ENCODE results near the gene CFAP65.

The CFAP65 gene

DNA sequence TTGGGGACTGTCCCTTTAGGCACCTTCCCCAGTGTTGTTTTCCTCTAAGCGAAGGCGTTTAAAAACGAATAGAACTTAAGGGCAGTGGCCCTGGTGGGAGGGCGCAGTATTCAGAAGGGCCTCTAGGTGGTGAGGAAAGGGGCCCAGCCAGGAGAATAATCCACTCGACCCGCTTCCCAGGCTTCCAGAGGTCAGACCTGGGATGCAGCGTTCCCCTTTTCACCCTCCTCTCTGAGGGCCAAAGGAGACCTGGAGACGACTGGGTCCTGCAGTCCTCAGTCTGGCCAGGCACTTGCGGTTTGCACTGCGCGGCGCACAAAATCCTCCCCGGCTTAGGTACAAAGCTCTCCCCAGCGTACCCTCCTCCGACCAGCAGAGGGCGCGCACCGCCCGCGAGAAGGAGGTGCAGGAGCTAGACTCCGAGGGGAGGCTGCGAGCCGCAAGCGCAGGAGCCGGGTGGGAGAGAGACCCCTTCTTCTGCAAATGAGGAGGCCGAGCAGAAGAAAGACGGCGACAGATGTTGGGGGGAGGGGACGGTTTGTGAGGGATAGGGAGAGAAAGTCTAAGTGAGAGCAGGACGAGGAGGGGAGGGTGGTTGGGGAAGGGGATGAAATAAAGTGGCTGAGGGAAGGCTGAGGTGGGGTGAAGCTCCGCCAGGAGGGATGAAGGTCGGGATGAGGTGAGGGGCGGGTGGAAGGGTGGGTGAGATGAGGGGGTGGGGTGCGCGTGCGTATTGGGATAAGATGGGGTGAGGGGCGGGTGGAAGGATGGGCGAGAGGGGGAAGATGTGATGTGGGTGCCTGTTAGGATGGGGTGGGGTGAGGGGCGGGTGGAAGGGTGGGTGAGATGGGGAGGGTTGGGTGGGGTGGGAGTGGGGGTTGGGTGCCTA, 61.2 kb downstream of the CFAP65 start:
- peak; percentile 55 to 77 for DNase-seq (ENCODE audit: extremely low read depth in 1 of 2, low read depth in 1 of 2)

DNA sequence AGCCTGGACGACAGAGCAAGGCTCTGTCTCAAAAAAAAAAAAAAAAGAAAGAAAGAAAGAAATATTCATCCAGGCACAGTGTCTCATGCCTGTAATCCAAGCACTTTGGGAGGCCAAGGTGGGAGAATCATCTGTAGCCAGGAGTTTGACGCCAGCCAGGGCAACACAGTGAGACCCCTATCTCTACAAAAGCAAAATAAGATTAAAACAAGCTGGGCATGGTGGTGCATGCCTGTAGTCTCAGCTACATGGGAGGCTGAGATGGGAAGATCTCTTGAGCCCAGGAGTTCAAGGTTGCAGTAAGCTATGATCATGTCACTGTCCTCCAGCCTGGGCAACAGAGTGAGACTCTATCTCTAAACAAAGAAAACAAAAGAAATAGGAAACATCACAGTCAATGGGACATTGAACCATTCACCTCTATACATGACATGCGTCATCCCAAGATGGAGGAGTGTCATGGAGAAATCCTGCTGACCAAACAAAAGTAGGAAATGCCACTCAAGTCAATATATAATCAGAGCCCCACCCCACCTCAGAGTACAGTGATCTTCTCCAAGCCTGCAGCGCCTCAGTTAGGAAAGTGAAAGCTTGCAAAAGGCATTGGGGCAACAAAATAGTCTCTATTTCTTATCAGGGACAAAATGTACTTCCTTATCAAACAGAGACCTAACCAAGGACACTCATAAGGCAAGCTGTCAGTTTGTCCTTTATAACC, 66.1 kb downstream of the CFAP65 start:
- DNase-seq (ENCODE audit: extremely low read depth in 1 of 2, low read depth in 1 of 2) = no peak

DNA sequence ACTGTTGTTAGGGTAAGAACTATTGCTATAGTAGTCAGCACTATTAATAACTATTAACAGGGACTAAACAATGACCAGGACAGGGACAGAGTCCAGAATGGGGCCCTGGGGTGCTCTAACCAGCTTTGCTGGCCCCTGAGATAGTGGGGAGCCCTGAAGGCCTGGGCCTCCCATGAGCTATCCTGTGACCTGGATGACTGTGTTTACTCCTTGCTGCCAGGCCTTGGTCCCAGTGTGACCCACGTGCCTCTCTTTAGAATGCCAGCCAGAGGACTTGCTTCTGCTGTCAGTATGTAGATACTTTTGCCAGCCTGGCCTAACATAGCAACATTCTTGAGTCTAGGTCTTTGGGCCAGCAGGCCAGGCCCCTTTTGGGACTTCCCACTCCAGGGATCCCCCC, 70.4 kb downstream of the CFAP65 start:
- no peak for DNase-seq (ENCODE audit: extremely low read depth in 1 of 2, low read depth in 1 of 2)

DNA sequence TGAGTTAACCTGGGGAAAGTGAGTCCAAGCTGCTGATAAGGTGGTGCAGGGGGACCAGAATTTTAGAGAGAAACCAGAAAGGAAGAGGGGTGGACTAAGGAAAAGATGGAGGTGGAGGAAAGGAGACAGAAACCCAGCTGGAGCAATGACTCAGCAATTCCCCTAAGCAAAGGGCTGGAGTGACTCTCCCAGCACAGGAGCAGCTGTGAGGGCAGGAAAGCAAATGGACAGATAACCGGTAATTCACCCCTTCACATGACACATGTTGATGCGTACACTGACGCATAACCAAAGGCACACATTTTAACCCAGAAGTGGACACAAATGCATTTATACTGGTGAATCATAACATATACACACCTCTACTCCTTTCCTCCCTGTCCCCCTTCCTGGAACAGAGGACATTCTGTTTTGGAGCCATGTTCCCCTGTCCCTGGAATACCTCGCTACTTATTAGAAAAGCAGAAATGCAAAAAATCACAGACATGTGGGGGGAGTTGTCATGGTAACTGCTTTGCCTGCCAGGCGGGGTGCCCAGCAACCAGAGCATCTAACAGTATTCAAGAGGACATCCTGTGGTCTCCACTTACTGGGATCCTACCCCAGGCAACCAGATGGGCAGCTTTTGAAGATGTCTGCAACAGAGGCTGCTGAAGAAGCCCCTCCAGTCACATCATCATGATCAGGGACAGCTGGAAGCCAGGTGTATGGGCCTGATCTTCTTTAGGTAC, 77.1 kb downstream of the CFAP65 start:
- DNase-seq (ENCODE audit: extremely low read depth in 1 of 2, low read depth in 1 of 2) = no peak

DNA sequence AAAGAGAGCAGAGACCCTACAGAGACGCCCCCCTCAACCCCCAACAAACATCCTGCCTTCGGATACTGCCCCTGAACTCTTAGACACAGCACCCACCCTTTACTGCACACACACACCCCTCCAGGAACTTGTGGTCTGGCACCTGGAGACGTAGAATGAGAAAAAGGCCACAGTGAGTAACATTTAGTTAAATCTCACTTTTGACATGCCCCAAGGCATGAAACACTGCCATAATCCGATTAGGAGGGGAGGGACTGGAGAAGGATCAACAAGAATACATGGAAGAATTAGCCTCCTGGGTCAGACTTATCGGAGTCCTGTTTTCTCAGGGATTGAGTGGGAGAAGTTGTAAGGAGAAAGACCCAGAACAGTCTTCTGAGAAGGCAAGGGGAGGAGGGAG, 77.7 kb downstream of the CFAP65 start:
- no peak for DNase-seq (ENCODE audit: extremely low read depth in 1 of 2, low read depth in 1 of 2)

GRCh38 chr2:218962859-218963492, 78.3 kb downstream of the CFAP65 start:
- peak in 1 of 2 donors; percentile 49 for DNase-seq (ENCODE audit: extremely low read depth in 1 of 2, low read depth in 1 of 2)

DNA sequence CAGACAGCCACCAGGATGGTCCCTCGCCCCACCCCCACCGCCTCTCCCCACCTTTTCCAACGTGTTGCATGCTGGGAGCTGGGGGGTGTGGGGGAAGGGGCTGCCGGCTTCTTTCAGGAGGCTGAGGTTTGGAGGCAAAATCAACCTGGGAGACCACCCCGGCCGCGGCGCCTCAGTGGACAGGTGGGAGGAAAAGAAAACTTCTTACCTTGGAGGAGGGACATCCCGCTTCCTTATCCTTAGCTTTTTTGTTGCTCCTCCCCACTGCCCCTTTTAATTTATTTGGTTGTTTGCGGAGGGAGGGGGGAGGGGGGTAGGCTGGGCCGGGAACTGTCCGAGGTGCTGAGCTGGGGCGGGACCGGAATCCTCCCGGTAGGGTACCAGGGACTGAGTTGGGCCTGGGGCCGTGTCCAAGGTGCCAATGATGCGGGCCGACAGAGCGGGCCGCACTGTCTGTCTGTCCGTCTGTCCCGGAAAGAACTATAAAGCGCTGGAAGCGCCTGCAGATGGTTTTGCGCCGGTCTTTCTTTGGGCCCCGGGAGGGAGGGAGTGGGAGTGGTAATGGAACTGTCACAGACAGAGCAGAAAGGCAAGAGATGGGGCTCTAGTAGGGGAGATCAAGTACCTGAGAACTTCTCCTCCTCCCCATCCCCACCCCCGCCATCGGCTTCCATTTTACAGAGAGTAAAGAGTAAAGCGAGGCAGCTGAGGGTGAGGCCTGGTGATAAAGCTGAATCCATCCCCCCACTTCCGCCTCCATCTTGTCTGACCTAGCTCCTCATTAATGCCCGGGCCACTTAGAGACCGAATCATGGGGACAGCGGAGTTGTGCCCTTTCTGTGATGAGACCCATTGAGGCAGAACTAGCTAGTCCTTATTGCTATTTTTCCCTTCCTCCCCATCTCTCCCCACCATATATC, 79.4 kb downstream of the CFAP65 start:
- no peak for DNase-seq (ENCODE audit: extremely low read depth in 1 of 2, low read depth in 1 of 2)

DNA sequence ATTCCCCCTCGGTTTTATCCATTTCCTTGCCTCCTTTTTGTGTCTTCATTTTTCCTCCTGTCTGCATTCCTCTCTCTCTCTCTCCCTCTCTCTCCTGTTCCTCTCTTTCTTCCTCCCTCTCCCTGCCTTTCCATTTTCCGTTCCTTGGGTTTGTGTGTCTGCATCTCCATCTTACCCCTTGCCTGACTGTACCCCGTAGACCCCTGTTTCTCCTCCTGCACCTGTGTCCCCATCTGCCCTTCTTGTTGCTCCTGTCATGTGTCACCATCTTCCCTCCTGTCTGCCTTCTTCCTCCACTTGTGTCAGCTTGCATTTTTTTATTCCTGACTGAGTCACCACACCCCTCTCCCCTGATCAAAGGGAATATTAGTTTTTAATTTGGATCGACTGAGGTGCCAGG, 80.1 kb downstream of the CFAP65 start:
- no peak for DNase-seq (ENCODE audit: extremely low read depth in 1 of 2, low read depth in 1 of 2)

DNA sequence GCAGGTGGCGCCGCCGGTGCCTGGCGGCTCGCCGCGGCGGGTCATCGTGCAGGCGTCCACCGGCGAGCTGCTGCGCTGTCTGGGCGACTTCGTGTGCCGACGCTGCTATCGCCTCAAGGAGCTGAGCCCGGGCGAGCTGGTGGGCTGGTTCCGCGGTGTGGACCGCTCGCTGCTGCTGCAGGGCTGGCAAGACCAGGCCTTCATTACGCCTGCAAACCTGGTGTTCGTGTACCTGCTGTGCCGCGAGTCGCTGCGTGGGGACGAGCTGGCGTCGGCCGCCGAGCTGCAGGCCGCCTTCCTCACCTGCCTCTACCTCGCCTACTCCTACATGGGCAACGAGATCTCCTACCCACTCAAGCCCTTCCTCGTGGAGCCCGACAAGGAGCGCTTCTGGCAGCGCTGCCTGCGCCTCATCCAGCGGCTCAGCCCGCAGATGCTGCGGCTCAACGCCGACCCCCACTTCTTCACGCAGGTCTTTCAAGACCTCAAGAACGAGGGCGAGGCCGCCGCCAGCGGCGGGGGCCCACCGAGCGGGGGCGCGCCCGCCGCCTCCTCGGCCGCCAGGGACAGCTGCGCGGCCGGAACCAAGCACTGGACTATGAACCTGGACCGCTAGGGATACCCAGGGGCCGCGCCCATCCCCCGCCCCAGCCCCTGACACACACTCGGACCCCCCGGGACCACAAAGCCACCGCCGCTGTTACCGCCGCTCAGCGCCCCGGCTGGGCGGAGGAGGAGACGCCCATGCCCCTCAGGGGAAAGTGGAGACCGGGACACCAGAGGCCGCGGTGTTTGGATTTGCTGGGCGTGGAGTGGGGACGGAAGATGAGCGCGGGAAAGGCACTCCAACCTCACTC, 80.8 kb downstream of the CFAP65 start:
- DNase-seq (ENCODE audit: extremely low read depth in 1 of 2, low read depth in 1 of 2) = no peak

DNA sequence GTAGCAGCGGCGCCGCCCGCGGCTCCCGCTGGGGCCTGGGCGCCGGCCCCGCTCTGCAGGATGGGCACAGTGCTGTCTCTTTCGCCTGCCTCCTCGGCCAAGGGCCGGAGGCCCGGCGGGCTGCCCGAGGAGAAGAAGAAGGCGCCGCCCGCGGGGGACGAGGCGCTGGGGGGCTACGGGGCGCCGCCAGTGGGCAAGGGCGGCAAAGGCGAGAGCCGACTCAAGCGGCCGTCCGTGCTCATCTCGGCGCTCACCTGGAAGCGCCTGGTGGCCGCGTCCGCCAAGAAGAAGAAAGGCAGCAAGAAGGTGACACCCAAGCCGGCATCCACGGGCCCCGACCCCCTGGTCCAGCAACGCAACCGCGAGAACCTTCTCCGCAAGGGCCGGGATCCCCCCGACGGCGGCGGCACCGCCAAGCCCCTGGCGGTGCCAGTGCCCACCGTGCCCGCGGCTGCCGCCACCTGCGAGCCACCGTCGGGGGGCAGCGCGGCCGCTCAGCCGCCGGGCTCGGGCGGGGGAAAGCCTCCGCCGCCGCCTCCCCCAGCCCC, 81.5 kb downstream of the CFAP65 start:
- DNase-seq (ENCODE audit: extremely low read depth in 1 of 2, low read depth in 1 of 2) = no peak

GRCh38 chr2:218959141-218959731, 82.1 kb downstream of the CFAP65 start, which contains the start of gene CDK5R2:
CDK5R2 (plus strand) TSS chr2:218959666; CDS start chr2:218959821, 155 bp downstream.
- DNase-seq (ENCODE audit: extremely low read depth in 1 of 2, low read depth in 1 of 2) = peak; percentile 8 to 31

- no peak for DNase-seq (ENCODE audit: extremely low read depth in 1 of 2, low read depth in 1 of 2)
These were observed 83.0 kb downstream of the CFAP65 start for GRCh38 chr2:218958276-218958675.

DNA sequence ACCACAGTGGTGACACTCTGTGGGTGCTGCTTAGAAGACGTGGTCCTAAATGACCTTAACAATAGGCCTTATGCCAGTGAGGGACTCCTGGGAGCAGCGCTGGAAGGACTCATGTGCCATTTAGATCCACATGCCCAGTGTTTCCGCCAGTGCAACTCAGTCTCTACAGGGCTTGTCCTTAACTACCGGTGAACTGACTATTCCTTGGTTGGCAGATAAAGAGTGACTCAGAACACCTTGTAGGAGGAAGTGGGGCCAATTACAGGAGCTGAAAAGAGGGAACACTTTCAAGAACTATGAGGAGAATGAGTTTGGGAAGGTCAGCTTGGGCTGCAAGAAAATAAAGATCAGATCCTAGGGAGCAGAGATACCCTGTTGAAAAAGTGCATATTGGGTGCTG, 83.6 kb downstream of the CFAP65 start:
- no peak for DNase-seq (ENCODE audit: extremely low read depth in 1 of 2, low read depth in 1 of 2)

DNA sequence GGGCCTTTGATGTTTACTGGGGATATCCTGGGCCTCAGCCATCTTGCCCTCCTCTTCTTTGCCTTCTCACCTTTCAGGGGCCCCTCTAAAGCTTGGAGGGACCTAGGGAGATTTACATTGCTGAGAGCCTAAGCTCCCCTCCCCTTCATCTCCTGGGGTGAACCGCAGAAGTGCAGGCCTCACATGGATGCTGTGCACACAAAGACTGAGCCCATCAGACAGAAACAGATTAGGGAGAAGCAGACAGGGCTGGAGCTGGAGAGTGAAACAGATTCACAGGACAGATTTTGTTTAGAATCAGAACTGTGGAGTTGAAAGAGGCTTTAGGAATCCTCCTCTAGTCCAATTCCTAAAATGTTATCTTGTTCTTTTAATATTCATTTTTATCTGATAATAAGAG, 85.3 kb downstream of the CFAP65 start:
- no peak for DNase-seq (ENCODE audit: extremely low read depth in 1 of 2, low read depth in 1 of 2)

- DNase-seq (ENCODE audit: extremely low read depth in 1 of 2, low read depth in 1 of 2) = no peak
These were observed 86.6 kb downstream of the CFAP65 start for GRCh38 chr2:218954541-218955300.

- DNase-seq (ENCODE audit: extremely low read depth in 1 of 2, low read depth in 1 of 2) = no peak
These were observed 87.9 kb downstream of the CFAP65 start for GRCh38 chr2:218953366-218953954.
